ENCODE data around the gene NID1. TPM values are rescaled to one million over a fixed set of nuclear protein-coding genes. Genes with fewer than 3 reads are reported as not detected.

NID1 gene
- total and polyA plus RNA-seq, 2 of the 4 experiments (the other 2 are of a cell fraction) = 21.9 to 83.3 TPM

- no peak overlapping the region for H3K14ac ChIP-seq (replicated peaks; ENCODE audit: low read depth, low read length)
- no peak for ATAC-seq (ENCODE audit: low read depth)
- TF ChIP-seq USF2 (IDR thresholded peaks at IDR 0.05; ENCODE audit: low read depth, low read length) = no peak
- TF ChIP-seq RCOR1 (IDR thresholded peaks at IDR 0.05; ENCODE audit: insufficient replicate concordance, low read length) = no peak
- no peak for TF ChIP-seq MXI1 (IDR thresholded peaks at IDR 0.05; ENCODE audit: borderline replicate concordance, low read depth, low read length)
- no peak for TF ChIP-seq FOS (IDR thresholded peaks at IDR 0.05; ENCODE audit: low read depth, low read length)
- no peak for TF ChIP-seq BHLHE40 (IDR thresholded peaks at IDR 0.05; ENCODE audit: low read depth, low read length)
- TF ChIP-seq CEBPB (IDR thresholded peaks at IDR 0.05; ENCODE audit: low read depth, low read length) = no peak
- TF ChIP-seq CTCF (conservative IDR thresholded peaks at IDR 0.05; ENCODE audit: low read depth, low read length) = no peak
Measured at GRCh38 chr1:236045771-236046170, 19.1 kb downstream of the NID1 start.

More at GRCh38 chr1:236045771-236046170, 19.1 kb downstream of the NID1 start:
- H3K4me1 ChIP-seq (ENCODE audit: control insufficient read depth, insufficient read depth, low read length) = peaks cover under 1% of the 10 kb centered on the region; the same call in 1 of the 2 replicates
- no peak overlapping the region for H3K4ac ChIP-seq (ENCODE audit: low read depth, low read length)
- H3K18ac ChIP-seq (ENCODE audit: low read depth, low read length) = no peak overlapping the region
- no peak overlapping the region for H4K8ac ChIP-seq (ENCODE audit: low read depth in 2 of 2, low read length in 2 of 2)
- CTCF ChIA-PET = no interaction called here
- H3K27me3 ChIP-seq (ENCODE audit: control insufficient read depth, insufficient read depth, low read length) = no peaks in the 10 kb centered on the region
- in situ Hi-C loops (cut with MboI; ENCODE audit: low sequenced_read_pairs) = no loop called here
- no peak overlapping the region for H2AK5ac ChIP-seq (ENCODE audit: low read depth, low read length)
- H4K91ac ChIP-seq (ENCODE audit: insufficient read depth, low read depth, low read length) = no peak overlapping the region
- no peak overlapping the region for H3K9ac ChIP-seq (ENCODE audit: low read depth, low read length)
- no peak overlapping the region for H2BK5ac ChIP-seq (ENCODE audit: low read depth, low read length, poor library complexity, severe bottlenecking)
- peaks cover 5 to 16% of the 10 kb centered on the region in 2 experiments; a peak in 3 of 4 replicates for H3K79me1 ChIP-seq (ENCODE audit: low read depth in 1 of 2, low read length in 2 of 2)
- no peaks in the 10 kb centered on the region for H4K20me1 ChIP-seq (ENCODE audit: insufficient read depth, low read length)
- peaks cover 3% of the 10 kb centered on the region; the same call in 1 of the 2 replicates for H3K9me1 ChIP-seq (ENCODE audit: insufficient read depth, low read length)
- no peak overlapping the region for H2BK20ac ChIP-seq (ENCODE audit: low read depth, low read length)
- H3K23ac ChIP-seq (ENCODE audit: low read depth, low read length) = no peak overlapping the region
- H3K4me2 ChIP-seq (ENCODE audit: low read depth, low read length) = no peak overlapping the region
- H3K56ac ChIP-seq (ENCODE audit: extremely low read depth, insufficient read depth, low read length) = no peak overlapping the region
- no peak overlapping the region for H3K4me3 ChIP-seq (ENCODE audit: insufficient read depth, low read depth, low read length)
- 100% methylated on average over 1 of the region's 5 CpGs; no CpG with 5 or more reads in 1 of the 2 experiments for WGBS, 2 experiments (ENCODE audit: extremely low coverage in 2 of 2, insufficient read length in 1 of 2)
- H3K36me3 ChIP-seq (ENCODE audit: control insufficient read depth, insufficient read depth, low read length) = peaks cover 39% of the 10 kb centered on the region
- POLR2A ChIA-PET (ENCODE audit: unreplicated experiment) = no interaction called here
- intact Hi-C loops (cut with micrococcal nuclease) = no loop called here
- H3K9me3 ChIP-seq (ENCODE audit: control insufficient read depth, insufficient read depth, low read length) = no peaks in the 10 kb centered on the region
- BruUV-seq (replicated peaks) = no TSS peak
- H2AFZ ChIP-seq (replicated peaks; ENCODE audit: low read length, poor library complexity) = no peak overlapping the region
- dilution Hi-C loops (cut with HindIII; ENCODE audit: low sequenced_read_pairs, unreplicated experiment) = no loop called here
- no peak overlapping the region for H2BK15ac ChIP-seq (ENCODE audit: low read depth, low read length)
- no peak for DNase-seq
- H2AK9ac ChIP-seq (replicated peaks; ENCODE audit: low read depth, low read length, poor library complexity) = no peak overlapping the region
- H4K5ac ChIP-seq (ENCODE audit: low read depth, low read length) = no peak overlapping the region
- no peak overlapping the region for H2BK120ac ChIP-seq (ENCODE audit: low read depth, low read length)
- no peak overlapping the region for H3K27ac ChIP-seq (ENCODE audit: insufficient read depth, low read length)
